LNCAP (cell line): Measurements from ENCODE around the gene TVP23A.

ENCODE experiments used
- CTCF ChIP-seq: fragments of 450-650 bp; IDR thresholded peaks from 2 replicates; pipeline ENCODE4 v1.5.1; 2017; ENCODE audit warnings: mild to moderate bottlenecking

TVP23A gene

GRCh38 chr16:10834130-10834529, 15.5 kb upstream of the TVP23A start:
- TF ChIP-seq CTCF, result no peak

GRCh38 chr16:10833271-10833670, 14.7 kb upstream of the TVP23A start:
- no peak for TF ChIP-seq CTCF

- TF ChIP-seq CTCF, result no peak
These were observed 13.6 kb upstream of the TVP23A start for GRCh38 chr16:10831894-10832886.

- TF ChIP-seq CTCF, result no peak
These were observed 10.3 kb upstream of the TVP23A start for GRCh38 chr16:10828851-10829366.

- no peak for TF ChIP-seq CTCF
These were observed 9.2 kb upstream of the TVP23A start for GRCh38 chr16:10827691-10828341.

GRCh38 chr16:10824111-10824893, 5.7 kb upstream of the TVP23A start:
- TF ChIP-seq CTCF, result no peak

GRCh38 chr16:10822702-10823101, 4.1 kb upstream of the TVP23A start:
- TF ChIP-seq CTCF, result no peak
